Epithelial cell of esophagus (primary cell): ENCODE measurements around the gene ERICH2.

Experiments
- DNase-seq: peaks from one replicate; pipeline ENCODE4 v3.0.0; 2010; ENCODE audit warnings: low read depth
- H3K4me3 ChIP-seq: 2 replicates; pipeline ENCODE4 v1.5.1; 2011; ENCODE audit warnings: mild to moderate bottlenecking, low read length, control low read depth
- CTCF ChIP-seq: IDR thresholded peaks from 2 replicates; pipeline ENCODE4 v1.5.1; 2011; ENCODE audit warnings: low read depth, mild to moderate bottlenecking, low read length, control low read depth, inconsistent platforms; ENCODE audit not compliant: insufficient read depth; ENCODE audit errors: missing control alignments

The ERICH2 gene

DNA sequence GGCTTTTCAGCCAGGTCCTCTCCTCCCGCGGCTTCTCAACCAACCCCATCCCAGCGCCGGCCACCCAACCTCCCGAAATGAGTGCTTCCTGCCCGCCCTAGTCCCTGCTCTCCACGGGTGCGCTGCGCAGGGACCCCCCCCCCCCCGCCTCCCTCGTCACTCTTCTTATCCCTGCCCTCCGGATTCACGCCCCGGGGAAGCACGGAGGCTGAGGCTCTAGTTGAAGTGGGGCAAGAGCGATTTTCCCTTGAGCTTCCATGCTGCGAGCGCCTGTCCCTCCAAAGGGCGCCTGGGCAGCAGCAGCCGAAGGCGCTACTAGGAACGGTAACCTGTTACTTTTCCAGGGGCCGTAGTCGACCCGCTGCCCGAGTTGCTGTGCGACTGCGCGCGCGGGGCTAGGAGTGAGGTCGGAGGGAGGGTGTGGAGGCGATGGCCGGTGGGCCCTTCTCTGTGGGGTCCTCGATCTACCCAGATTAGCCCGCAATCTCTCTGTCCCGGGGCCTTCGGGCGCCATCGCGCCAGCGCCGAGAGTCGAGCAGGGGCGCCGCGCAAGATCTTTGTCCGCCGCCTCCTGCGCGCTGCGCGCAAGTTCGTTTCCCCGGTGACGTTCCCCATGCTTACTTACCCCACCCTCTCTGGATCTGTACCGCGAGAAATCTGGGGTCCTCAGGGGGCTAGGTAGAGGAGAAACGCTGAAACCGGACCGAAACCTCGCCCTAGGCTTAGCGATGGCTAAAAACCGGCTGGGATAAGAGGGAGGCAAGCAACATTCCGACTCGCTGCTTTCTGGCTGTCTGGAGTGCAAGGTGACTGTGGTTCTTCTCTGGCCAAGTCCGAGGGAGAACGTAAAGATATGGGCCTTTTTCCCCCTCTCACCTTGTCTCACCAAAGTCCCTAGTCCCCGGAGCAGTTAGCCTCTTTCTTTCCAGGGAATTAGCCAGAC lies 47.2 kb downstream of the ERICH2 start:
- no peak for TF ChIP-seq CTCF
- no peak for DNase-seq
- peak overlapping the region; percentile 38 for H3K4me3 ChIP-seq

GRCh38 chr2:170818036-170818751 lies 48.0 kb downstream of the ERICH2 start:
- no peak for TF ChIP-seq CTCF
- H3K4me3 ChIP-seq = peak overlapping the region; percentile 38
- no peak for DNase-seq

- TF ChIP-seq CTCF = no peak
- H3K4me3 ChIP-seq = no peak overlapping the region
- DNase-seq = no peak
These were observed 48.7 kb downstream of the ERICH2 start for GRCh38 chr2:170818752-170819470.

GRCh38 chr2:170819680-170820664 lies 49.8 kb downstream of the ERICH2 start:
- no peak overlapping the region for H3K4me3 ChIP-seq

DNA sequence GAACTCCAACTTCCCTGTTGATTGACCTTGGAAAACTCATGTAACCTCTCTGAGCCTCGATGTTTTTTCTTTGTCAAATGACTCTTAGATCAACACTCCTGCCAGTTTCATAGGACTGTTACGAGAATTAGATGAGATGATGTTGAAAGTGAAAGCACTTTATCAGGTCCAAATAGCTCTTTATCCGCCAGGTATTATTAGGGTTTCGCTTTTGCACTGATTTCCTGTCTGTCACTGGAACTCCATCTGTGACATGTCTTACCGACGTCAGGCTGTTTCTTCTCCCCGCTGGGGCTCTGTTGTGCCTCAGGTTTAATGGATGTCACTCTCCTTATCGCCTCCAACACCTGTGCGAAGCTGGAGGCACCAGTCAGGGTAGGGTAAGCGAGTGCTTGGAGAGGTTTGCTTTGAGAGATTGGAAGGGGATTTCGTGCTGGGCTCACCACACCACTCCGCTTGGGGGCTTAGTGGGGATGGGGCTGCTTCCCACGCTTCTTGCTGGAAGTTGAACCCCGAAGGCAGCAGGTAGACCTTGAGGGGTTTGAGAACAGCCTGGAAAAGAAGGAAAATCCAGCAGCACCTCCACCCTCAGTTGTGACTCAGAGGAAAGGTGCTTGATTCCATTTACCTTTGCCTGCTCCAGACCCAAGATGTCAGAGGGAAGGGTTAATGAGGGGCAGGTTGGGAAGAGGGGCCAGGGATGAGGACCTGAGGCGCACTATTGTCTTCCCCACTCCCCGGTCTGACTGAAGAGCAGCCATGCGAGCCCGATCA lies 50.8 kb downstream of the ERICH2 start:
- TF ChIP-seq CTCF = no peak
- no peak overlapping the region for H3K4me3 ChIP-seq
- DNase-seq = no peak

More at GRCh38 chr2:170819680-170820664, 49.8 kb downstream of the ERICH2 start:
- no peak for TF ChIP-seq CTCF
- no peak for DNase-seq
